Karpas-422 (cell line): ENCODE data around the gene NUDC. TPM values are rescaled to one million over a fixed set of nuclear protein-coding genes. Genes with fewer than 3 reads are reported as not detected.

Source experiments
- DNase-seq: peaks from one replicate; pipeline ENCODE4 v3.0.0-alpha.2; 2015
- H2AFZ ChIP-seq: fragments of 200-600 bp; sonication (generic); 2 replicates; pipeline ENCODE4 v1.6.1; 2014; ENCODE audit warnings: antibody characterized with exemption, low read length, mixed read lengths
- H3K27ac ChIP-seq: fragments of 200-600 bp; sonication (generic); 2 replicates; pipeline ENCODE4 v1.5.1; 2014; ENCODE audit warnings: mild to moderate bottlenecking, low read length, moderate library complexity
- H3K27me3 ChIP-seq: fragments of 200-600 bp; sonication (generic); 2 replicates; pipeline ENCODE4 v1.6.1; 2014; ENCODE audit warnings: low read length, mixed read lengths
- H3K36me3 ChIP-seq: fragments of 200-600 bp; sonication (generic); 2 replicates; pipeline ENCODE4 v1.6.1; 2014; ENCODE audit warnings: low read length, mixed read lengths; ENCODE audit not compliant: insufficient read depth
- H3K4me1 ChIP-seq: fragments of 200-600 bp; sonication (generic); 2 replicates; pipeline ENCODE4 v1.6.1; 2014; ENCODE audit warnings: mild to moderate bottlenecking, low read length, mixed read lengths
- H3K4me2 ChIP-seq: fragments of 200-600 bp; sonication (generic); 2 replicates; pipeline ENCODE4 v1.6.1; 2014; ENCODE audit warnings: low read length, low read depth, mild to moderate bottlenecking; ENCODE audit not compliant: poor library complexity, severe bottlenecking
- H3K4me3 ChIP-seq: fragments of 200-600 bp; sonication (generic); 2 replicates; pipeline ENCODE4 v1.5.1; 2014; ENCODE audit warnings: mild to moderate bottlenecking, antibody characterized with exemption, low read length, mixed read lengths
- H3K79me2 ChIP-seq: fragments of 200-600 bp; sonication (generic); 2 replicates; pipeline ENCODE4 v1.6.1; 2014; ENCODE audit warnings: mild to moderate bottlenecking, low read length, mixed read lengths
- H3K9ac ChIP-seq: fragments of 200-600 bp; sonication (generic); 2 replicates; pipeline ENCODE4 v1.6.0; 2014; ENCODE audit warnings: low read length
- H3K9me2 ChIP-seq: fragments of 200-600 bp; sonication (generic), shearing (Covaris generic); replicated peaks from 2 replicates; pipeline ENCODE4 v1.6.0; 2014; ENCODE audit warnings: mild to moderate bottlenecking, low read length, moderate library complexity; ENCODE audit not compliant: insufficient read depth
- H3K9me3 ChIP-seq: fragments of 300-700, 200-600 bp; sonication (generic); 2 replicates; pipeline ENCODE4 v1.6.1; 2014; ENCODE audit warnings: low read length, mixed read lengths
- H4K20me1 ChIP-seq: fragments of 200-600 bp; sonication (generic); 2 replicates; pipeline ENCODE4 v1.6.1; 2014; ENCODE audit warnings: mild to moderate bottlenecking, antibody characterized with exemption, low read length, low read depth; ENCODE audit not compliant: insufficient read depth
- total RNA-seq: library from RNA; depleted of rRNA; stranded (reverse); fragments of >200 nt; shearing (Covaris generic); gene quantifications from 2 replicates; pipeline ENCODE4 v1.2.3, GENCODE V29; 2014; ENCODE audit warnings: low replicate concordance

The NUDC gene
- total RNA-seq, 1 experiment from 2014 or later, result 28.1 TPM

DNA sequence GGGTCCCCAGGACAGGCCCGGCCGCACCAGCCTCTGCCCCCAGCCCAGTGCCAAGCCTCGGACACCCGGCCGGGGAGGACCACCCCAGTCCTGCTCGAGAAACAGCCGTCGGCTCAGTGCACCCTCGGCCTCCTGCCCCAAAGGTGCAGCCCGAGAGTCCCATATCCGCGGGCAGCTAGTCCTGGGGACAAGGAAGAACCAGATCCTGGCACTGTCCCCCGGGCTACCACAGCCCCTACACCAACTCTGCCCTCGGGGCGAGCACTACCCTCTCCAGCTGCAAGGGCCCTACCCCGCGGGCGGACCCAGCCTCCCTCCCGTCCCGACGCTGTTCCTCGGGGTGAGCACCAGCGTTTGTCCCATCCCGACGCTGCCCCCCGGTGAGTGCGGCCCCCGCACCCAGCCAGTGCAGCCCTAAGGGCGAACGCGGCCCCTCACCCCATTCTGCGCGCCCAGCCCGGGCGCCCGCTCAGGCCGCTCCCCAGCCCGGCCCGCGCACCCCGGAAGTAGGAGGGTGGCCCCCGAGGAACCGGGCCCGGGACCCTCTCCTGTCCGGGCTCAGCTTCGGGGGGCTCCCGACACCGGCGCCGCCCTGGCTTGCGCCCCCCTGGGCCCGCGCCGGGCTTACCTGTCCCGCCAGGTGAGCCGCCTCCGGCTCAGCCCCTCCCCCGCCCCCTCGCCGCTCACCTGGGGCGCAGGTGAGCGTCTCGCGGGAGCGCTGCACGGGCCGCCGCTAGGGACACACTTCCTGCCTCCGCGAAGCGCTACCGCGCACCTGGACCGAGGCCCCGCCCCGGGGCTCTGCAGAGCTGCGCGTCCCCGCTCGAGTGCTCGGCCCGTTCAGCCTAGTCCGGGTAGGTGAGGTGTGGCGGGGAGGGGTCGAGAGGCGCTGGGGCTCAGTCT lies 38.4 kb downstream of the NUDC start, which contains the start of gene KDF1:
TSS of gene KDF1 (minus strand) at position 747 of the 903 bp plus-strand sequence. CDS start 8,088 bp downstream, outside the sequence.
- H3K4me2 ChIP-seq, result no peak within 1 kb of the TSS
- H3K9me2 ChIP-seq, result no peaks in the 10 kb centered on the region
- no peak for DNase-seq
- no peaks in the 10 kb centered on the region for H3K27me3 ChIP-seq
- H3K79me2 ChIP-seq, result no peaks in the 10 kb centered on the region
- H4K20me1 ChIP-seq, result no peaks in the 10 kb centered on the region
- H2AFZ ChIP-seq, result no peak within 1 kb of the TSS
- no peaks in the 10 kb centered on the region for H3K4me1 ChIP-seq
- no peak within 1 kb of the TSS for H3K4me3 ChIP-seq
- H3K27ac ChIP-seq, result no peak within 1 kb of the TSS
- H3K9ac ChIP-seq, result no peak within 1 kb of the TSS
- H3K9me3 ChIP-seq, result no peaks in the 10 kb centered on the region
- H3K36me3 ChIP-seq, result no peaks in the 10 kb centered on the region

DNA sequence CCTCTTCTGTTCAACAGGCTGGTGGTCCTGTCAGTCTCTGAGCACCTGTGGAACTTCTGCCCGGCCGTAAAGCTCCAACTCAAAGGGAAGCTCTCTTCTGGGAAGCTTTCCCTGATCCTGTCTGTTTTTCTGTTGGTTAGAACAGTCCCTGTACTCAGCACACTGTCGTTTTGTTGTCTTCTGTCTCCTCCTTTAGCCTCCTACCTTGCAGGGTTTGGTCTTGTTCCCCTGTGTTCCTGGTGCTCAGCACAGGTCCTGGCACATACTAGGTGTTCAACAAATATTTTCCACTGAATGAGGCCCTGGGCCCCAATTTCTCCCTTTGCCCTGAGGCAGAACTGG lies 39.1 kb downstream of the NUDC start:
- no peaks in the 10 kb centered on the region for H3K36me3 ChIP-seq
- no peaks in the 10 kb centered on the region for H3K27me3 ChIP-seq
- H3K9me3 ChIP-seq, result no peaks in the 10 kb centered on the region
- DNase-seq, result no peak
- no peaks in the 10 kb centered on the region for H4K20me1 ChIP-seq
- H2AFZ ChIP-seq, result no peak overlapping the region
- H3K4me3 ChIP-seq, result no peak overlapping the region
- no peak overlapping the region for H3K9ac ChIP-seq
- H3K79me2 ChIP-seq, result no peaks in the 10 kb centered on the region
- H3K27ac ChIP-seq, result no peak overlapping the region
- H3K4me2 ChIP-seq, result no peak overlapping the region
- no peaks in the 10 kb centered on the region for H3K9me2 ChIP-seq
- H3K4me1 ChIP-seq, result no peaks in the 10 kb centered on the region

DNA sequence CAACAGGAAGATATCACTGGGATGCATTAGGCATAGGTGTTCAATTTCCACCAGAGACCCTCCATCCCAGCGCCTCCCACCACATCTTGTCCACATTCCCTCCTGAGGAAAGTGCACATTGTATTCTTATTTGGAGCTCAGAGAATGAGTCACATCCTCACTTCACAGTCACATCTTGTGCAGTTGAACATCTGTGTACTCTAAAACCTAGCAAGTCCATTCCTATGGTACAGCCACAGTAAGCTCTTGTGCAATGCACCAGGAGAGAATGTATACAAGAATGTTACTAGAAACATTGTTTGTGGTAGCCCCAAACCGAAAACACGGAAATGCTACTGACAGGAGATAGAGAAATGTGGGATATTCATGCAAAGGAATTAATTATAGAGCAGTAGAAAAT lies 40.3 kb downstream of the NUDC start:
- Histone ChIP-seq H3K27ac (no peak overlapping the region), H2AFZ (no peak overlapping the region), H3K4me1 (no peaks in the 10 kb centered on the region), H3K27me3 (no peaks in the 10 kb centered on the region), H3K9ac (no peak overlapping the region), H3K79me2 (no peaks in the 10 kb centered on the region), H4K20me1 (no peaks in the 10 kb centered on the region), H3K9me2 (no peaks in the 10 kb centered on the region), H3K9me3 (no peaks in the 10 kb centered on the region), H3K4me3 (no peak overlapping the region), H3K4me2 (no peak overlapping the region), H3K36me3 (no peaks in the 10 kb centered on the region)
- no peak for DNase-seq

DNA sequence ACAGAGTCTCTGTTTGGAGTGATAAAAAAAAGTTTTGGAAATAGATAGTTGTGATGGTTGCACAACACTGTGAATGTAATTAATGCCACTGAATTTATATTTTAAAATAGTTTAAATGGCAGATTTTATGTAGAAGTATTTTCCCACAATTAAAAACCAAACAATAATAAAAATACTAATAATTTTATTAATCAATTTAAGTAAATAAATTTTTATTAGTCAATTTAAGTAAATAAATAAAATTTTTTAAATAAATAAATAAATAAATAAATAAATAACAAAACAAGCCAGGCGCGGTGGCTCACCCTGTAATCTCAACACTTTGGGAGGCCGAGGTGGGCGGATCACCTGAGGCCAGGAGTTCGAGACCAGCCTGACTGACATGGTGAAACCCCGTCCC lies 43.7 kb downstream of the NUDC start:
- Histone ChIP-seq H3K9ac (no peak overlapping the region), H3K4me3 (no peak overlapping the region), H3K27me3 (no peaks in the 10 kb centered on the region), H4K20me1 (no peaks in the 10 kb centered on the region), H3K36me3 (no peaks in the 10 kb centered on the region), H2AFZ (no peak overlapping the region), H3K9me2 (no peaks in the 10 kb centered on the region), H3K27ac (no peak overlapping the region), H3K4me2 (no peak overlapping the region), H3K4me1 (no peaks in the 10 kb centered on the region), H3K79me2 (no peaks in the 10 kb centered on the region), H3K9me3 (no peaks in the 10 kb centered on the region)
- DNase-seq, result no peak

DNA sequence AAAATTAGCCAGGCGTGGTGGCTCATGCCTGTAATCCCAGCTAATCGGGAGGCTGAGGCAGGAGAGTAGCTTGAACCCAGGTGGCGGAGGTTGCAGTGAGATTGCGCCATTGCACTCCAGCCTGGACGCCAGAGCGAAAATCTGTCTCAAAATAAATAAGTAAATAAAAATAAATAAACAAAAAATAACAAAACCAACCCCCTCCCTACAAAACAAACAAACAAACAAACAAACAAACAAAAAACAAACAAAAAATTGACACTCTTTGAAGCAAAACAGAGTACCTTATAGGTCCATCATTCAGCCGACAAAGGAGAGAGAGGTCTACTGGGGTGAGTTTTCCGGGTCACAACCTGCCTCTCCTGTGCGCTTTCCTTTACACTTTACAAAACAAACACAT lies 44.1 kb downstream of the NUDC start:
- H3K9me3 ChIP-seq, result no peaks in the 10 kb centered on the region
- H3K4me2 ChIP-seq, result no peak overlapping the region
- no peak overlapping the region for H3K9ac ChIP-seq
- H3K4me1 ChIP-seq, result no peaks in the 10 kb centered on the region
- H2AFZ ChIP-seq, result no peak overlapping the region
- H3K9me2 ChIP-seq, result no peaks in the 10 kb centered on the region
- no peaks in the 10 kb centered on the region for H3K36me3 ChIP-seq
- no peak overlapping the region for H3K27ac ChIP-seq
- no peak for DNase-seq
- H3K4me3 ChIP-seq, result no peak overlapping the region
- no peaks in the 10 kb centered on the region for H3K79me2 ChIP-seq
- H4K20me1 ChIP-seq, result no peaks in the 10 kb centered on the region
- no peaks in the 10 kb centered on the region for H3K27me3 ChIP-seq

DNA sequence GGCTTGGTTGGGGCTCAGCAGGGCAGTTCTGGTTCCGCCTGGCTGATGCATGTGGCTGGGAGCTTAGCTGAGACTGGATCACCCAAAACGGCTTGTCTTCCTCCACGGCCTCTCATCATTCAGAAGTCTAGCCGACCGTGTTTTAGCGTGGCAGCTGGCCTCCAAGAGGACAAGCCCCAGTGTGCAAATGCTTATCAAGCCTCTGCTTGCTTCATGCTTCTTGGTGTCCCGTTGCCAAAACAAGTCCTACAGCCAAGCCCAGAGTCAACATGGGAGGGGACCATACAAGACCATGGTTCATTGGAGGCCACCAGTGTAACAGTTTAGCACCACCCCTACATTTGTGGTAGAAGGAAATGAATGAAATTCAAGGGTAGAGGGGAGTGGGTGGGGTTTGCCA lies 49.3 kb downstream of the NUDC start:
- no peak overlapping the region for H3K9ac ChIP-seq
- H3K9me3 ChIP-seq, result no peaks in the 10 kb centered on the region
- H3K4me3 ChIP-seq, result no peak overlapping the region
- DNase-seq, result no peak
- no peaks in the 10 kb centered on the region for H3K79me2 ChIP-seq
- no peaks in the 10 kb centered on the region for H4K20me1 ChIP-seq
- no peak overlapping the region for H3K27ac ChIP-seq
- no peaks in the 10 kb centered on the region for H3K27me3 ChIP-seq
- H3K4me1 ChIP-seq, result no peaks in the 10 kb centered on the region
- H3K36me3 ChIP-seq, result no peaks in the 10 kb centered on the region
- H3K9me2 ChIP-seq, result no peaks in the 10 kb centered on the region
- H3K4me2 ChIP-seq, result no peak overlapping the region
- no peak overlapping the region for H2AFZ ChIP-seq

DNA sequence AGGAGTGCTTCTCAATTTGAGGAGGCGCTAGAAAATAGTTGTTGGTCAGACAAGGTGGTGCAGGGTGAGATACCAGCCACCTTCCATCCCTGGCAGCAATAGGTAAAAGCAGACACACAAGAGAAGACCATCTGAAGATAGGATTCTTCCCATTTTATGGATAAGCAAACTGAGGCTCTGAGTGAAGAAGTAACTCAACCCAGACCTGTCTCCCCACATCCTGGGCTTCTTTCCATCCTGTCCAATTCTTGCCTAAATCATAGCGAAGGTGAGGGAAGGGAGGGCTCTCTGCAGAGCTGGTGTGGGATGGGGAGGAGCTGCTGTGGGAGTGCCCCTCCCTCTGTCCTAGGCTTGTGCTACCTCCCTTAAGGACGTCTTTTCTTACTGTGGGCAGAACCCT lies 50.0 kb downstream of the NUDC start:
- no peak overlapping the region for H3K4me3 ChIP-seq
- no peak overlapping the region for H3K27ac ChIP-seq
- H3K27me3 ChIP-seq, result no peaks in the 10 kb centered on the region
- H4K20me1 ChIP-seq, result no peaks in the 10 kb centered on the region
- no peaks in the 10 kb centered on the region for H3K4me1 ChIP-seq
- no peaks in the 10 kb centered on the region for H3K79me2 ChIP-seq
- H3K4me2 ChIP-seq, result no peak overlapping the region
- H3K36me3 ChIP-seq, result no peaks in the 10 kb centered on the region
- no peaks in the 10 kb centered on the region for H3K9me3 ChIP-seq
- no peak overlapping the region for H3K9ac ChIP-seq
- no peak overlapping the region for H2AFZ ChIP-seq
- H3K9me2 ChIP-seq, result no peaks in the 10 kb centered on the region
- no peak for DNase-seq

DNA sequence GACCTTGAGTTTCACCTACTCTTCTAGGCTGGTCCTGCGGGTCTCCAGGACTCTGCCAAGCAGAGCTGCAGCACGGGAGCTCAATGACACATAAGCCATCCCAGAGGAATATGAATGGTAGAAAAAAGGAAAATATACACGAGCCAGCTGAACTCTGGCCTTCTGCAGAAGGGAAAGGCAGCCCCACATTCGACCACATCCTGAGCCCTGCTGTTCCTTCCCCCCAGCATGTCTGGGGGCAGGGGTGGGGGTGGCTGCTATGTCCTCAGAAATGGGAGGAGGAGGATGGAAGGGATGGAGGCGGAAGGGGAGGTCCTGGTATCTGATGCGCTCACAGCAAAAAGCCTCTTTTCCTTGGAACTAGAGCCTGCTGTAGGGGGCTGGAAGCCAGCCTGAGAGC lies 50.8 kb downstream of the NUDC start:
- H3K9ac ChIP-seq, result no peak overlapping the region
- no peak for DNase-seq
- no peaks in the 10 kb centered on the region for H3K9me3 ChIP-seq
- no peaks in the 10 kb centered on the region for H3K9me2 ChIP-seq
- H3K27ac ChIP-seq, result no peak overlapping the region
- no peak overlapping the region for H3K4me2 ChIP-seq
- H4K20me1 ChIP-seq, result no peaks in the 10 kb centered on the region
- no peaks in the 10 kb centered on the region for H3K27me3 ChIP-seq
- H3K79me2 ChIP-seq, result no peaks in the 10 kb centered on the region
- H2AFZ ChIP-seq, result no peak overlapping the region
- H3K36me3 ChIP-seq, result no peaks in the 10 kb centered on the region
- H3K4me3 ChIP-seq, result no peak overlapping the region
- no peaks in the 10 kb centered on the region for H3K4me1 ChIP-seq
